ELF-1 (cell line): ENCODE measurements around the gene ZBTB25.

ENCODE experiments used
- DNase-seq: peaks from one replicate; pipeline ENCODE4 v3.0.0-alpha.2; 2016; ENCODE audit warnings: low read depth, low spot score

ZBTB25 gene

DNA sequence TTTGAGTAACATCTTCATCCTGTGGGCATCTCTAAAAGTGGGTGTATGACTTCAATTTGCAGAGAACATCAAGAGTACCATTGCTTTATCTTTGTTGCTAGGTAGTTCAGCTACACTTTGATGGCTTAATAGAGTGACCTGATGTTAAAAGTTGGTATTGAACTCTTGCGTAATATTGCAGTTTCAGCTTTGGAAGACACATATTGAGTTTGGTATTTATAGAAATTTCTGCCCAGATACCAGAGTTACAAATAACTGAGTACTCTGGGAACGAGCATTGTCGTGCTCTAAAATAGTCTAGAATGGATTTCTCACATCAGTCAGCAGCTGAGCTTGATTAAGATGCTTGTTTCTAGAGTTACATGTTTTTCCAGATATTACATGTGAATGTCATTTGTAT lies 63.1 kb downstream of the ZBTB25 start:
- DNase-seq: no peak

GRCh38 chr14:64439141-64439540 lies 64.5 kb downstream of the ZBTB25 start:
- no peak for DNase-seq

GRCh38 chr14:64438181-64438841 lies 65.3 kb downstream of the ZBTB25 start:
- no peak for DNase-seq

DNA sequence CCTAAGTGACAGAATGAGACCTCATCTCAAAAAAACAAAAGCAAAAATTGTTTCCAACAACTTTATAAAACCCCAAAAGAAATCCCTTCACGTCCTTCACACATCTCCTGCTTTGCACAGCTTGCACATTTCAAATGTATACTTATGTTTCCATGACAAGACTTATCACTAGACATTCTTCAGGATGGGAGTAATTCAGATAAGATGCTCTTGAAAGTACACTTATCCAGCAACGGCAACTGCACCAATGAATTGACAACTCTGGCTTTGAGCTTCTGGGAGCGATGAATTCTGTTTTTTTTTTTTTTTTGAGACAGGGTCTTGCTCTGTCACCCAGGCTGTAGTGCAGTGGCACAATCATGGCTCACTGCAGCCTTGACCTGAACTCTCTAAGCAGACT lies 69.1 kb downstream of the ZBTB25 start:
- no peak for DNase-seq

DNA sequence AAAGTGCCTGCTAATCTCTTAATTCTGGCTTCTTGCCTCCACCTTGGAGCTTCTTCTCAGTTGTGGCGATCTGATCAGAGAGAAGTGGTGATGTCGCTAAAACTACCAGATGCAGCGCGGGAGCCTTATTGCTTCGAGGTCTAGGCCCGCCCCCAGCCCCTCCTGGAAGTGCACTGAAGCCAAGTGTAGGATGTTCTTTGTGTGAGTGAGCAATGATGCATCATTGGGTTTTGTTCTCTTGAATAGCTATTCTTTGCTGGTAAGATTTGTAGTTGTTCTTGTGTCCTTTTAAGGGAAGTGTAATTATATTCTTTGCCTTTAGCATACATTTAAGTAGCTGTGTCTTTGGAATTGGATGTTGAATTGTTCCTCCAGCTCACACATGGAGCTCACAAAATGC lies 79.7 kb downstream of the ZBTB25 start:
- DNase-seq: no peak

GRCh38 chr14:64422756-64423155 lies 80.9 kb downstream of the ZBTB25 start:
- no peak for DNase-seq

- DNase-seq: no peak
Observed at GRCh38 chr14:64422005-64422404, 81.6 kb downstream of the ZBTB25 start.

DNA sequence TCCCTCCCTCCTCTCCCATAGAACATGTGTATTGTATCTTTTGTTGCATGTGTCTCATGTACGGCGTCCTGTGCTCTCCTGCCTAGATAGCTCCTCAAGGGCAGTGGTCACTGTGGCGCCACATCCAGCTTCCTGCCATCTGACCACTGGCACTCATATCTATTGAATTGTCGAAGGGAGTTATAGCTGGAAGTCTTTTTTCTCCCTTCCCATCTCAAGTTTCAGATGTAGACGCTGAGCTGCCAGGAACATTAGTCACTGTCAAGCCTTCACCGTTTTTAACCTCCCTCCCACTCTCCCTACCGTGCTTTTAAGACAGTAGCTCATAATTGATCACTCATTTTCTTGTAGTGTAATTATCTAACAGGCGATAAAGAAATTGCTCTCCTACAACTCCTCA lies 82.5 kb downstream of the ZBTB25 start:
- no peak for DNase-seq

GRCh38 chr14:64419003-64419402 lies 84.6 kb downstream of the ZBTB25 start:
- no peak for DNase-seq

DNA sequence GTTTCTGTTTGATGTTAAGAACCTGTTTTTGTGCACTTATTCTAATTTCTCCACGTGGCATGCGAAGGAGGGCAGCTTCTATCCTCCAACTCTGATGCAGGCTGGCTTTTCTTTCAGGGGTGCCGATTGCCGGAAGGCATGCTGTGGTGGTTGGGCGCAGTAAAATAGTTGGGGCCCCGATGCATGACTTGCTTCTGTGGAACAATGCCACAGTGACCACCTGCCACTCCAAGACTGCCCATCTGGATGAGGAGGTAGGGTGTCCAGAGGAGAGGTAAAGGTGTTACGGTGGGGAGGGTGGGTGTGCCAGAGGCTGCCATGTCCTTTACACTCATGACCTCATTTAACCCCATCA lies 85.9 kb downstream of the ZBTB25 start:
- DNase-seq: no peak

DNA sequence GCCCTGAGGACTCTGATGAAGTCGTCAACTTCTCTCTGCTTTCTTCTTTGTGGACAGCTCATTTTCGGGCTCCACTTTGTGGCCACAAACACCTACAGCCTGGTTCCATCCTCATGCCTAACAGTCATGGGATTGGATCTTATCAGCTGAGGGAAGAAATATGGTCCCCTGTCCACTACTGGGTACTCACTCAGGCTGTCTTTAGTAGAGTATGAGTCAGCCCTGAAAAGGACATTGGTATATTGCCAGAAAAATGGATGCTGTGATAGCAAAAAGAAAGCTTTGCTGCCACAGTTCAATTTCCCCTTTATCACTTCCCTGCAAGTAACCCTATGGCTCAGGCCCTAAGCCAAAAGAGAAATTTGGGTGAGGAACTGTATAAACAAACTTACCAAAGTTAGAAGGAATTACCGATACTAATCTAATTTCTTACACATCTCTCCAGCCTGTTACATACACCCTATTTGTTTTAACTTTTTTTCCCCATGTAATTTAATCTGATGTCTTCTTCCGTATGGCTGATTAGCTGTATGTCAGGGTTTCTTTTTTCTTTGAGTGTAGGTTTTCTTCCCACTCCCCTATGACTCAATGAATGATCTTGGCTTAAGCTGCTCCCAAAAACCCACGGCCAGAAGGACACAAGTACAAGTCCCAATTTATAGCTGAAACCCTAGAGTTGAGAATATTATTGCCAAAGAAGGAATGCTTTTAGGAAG lies 86.4 kb downstream of the ZBTB25 start:
- no peak for DNase-seq

DNA sequence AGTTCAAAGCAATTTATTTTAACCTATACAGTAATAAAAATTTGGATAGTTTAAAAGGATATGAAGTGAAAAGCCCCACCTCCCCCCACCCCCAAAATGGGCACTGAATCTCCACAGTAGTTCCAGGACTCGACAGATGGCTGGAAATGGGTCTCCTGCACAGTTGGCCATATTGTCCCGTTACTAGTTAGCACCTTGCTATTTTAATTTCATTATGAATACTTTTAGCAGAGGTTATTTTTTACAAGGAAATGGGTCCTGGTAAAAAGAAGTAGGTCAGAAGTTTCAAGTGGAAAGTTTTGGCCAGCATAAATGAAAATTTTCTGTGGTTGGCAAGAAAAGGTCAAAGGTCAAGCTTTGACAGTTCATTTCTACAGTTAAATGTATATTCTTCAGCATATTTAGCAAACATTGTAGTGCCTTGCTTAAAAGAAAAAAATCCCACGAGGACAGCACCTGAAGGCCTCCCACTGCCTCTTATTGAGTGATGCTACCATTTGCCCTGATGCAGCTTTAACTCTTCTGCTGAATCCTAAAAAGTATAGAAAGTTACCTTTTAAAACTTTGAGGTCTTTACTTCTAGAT lies 87.2 kb downstream of the ZBTB25 start:
- no peak for DNase-seq

- no peak for DNase-seq
Observed at GRCh38 chr14:64412237-64412636, 91.4 kb downstream of the ZBTB25 start.

GRCh38 chr14:64411001-64411400 lies 92.6 kb downstream of the ZBTB25 start:
- no peak for DNase-seq

DNA sequence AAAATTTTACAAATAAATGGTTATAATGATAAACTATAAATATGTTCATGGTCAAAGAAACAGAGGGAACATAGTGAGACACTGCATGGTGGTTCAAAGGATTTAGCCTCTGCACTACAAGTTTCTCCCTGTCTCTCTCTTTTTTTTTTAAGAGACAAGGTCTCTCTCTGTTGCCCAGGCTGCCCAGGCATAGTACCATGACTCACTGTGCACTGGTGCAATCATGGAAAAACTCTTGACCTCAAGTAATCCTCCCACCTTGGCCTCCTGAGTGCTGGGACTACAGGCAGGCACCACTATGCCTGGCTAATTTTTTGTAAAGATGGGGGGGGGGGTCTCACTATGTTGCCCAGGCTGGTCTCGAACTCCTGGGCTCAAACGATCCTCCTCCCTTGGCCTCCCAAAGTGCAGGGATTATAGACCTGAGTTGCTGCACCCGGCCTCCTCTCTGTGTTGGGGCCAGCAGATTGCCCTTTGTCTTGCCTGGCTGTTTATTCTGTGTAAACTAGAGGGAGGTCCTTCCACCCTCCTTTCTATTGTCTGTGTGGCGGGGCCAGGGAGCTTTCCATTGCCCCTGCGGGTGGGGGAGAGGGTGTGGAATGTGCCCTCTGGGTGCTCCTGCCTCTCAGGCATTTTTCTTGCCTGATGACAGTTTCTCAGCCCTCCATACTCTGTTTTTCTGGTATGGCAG lies 93.4 kb downstream of the ZBTB25 start:
- DNase-seq: peak; percentile 91

DNA sequence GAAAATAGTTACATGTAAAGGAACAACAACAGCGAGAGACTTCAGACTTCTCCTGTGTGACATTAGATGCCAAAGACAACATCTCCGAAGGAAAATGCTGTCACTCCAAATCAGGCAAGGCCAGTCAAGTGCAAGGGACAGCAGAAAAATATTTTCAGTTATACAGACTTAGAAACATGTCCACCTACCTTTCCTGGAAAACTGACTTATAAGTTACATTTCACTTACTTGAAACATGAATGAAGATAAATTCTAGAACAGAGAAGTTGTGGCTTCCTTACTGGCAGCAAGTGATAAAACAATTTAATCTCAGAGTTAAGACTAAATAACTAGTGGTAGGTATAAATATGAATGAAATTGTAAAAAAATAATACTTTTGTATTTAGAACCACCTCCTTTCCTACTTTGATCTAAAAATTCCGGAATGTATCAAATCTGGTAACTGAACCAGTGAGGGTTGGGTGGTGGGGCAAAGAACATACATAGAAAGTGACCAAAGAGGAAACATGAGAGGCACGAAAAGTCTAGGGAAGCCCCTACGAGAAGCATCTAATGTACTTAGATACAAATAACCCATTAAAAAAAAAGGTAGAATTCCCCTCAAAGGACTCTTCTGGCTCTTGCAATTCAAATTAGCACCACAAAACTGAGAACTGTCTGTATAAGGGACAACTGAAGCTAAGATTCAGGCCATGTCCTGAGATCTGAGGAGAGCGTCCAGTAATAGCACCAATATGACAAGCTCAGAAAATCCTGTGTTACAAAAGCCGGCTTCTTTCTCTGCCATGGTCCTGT lies 94.3 kb downstream of the ZBTB25 start:
- no peak for DNase-seq

GRCh38 chr14:64407329-64407728 lies 96.3 kb downstream of the ZBTB25 start:
- DNase-seq: no peak

- peak; percentile 56 for DNase-seq
Observed at GRCh38 chr14:64405295-64405694, 98.3 kb downstream of the ZBTB25 start.

DNA sequence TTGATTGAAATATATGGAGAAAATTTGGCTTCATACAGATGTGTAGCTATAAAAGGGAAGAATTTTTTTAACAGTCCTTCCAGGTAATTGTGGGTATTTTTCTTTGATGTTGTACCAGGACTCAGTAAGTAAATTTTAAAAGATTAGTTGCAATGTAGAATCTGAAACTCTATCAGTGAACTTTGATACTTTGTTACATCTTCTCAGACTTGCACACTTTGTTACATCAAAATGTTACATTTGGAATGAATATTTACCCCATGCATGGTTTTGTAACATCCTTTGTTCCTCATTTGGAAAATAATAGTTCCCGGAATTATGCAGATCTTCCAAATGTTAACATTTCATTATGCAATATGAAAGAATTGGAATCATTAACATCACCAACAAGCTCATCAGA lies 101.7 kb downstream of the ZBTB25 start:
- no peak for DNase-seq

- DNase-seq: no peak
Observed at GRCh38 chr14:64400829-64401459, 102.7 kb downstream of the ZBTB25 start.
